HepG2 (cell line): ENCODE data around the gene GPR62.

Source experiments
- CBX1 ChIP-seq: IDR thresholded peaks from one replicate; pipeline ENCODE4 v1.6.1; 2016; ENCODE audit warnings: antibody characterized with exemption, low read depth
- CENPBD1 ChIP-seq: sonication (generic); formaldehyde crosslinking; IDR thresholded peaks from 2 replicates; pipeline ENCODE4 v1.8.0; 2022; ENCODE audit warnings: missing genetic modification reagents, low read depth, mild to moderate bottlenecking, borderline replicate concordance
- CTCF ChIP-seq: sonication (generic); formaldehyde crosslinking; IDR thresholded peaks from 2 replicates; pipeline ENCODE4 v1.5.0; 2020; ENCODE audit warnings: mild to moderate bottlenecking, missing genetic modification reagents, moderate library complexity
- FOXK1 ChIP-seq: sonication (generic); formaldehyde crosslinking; IDR thresholded peaks from 2 replicates; pipeline ENCODE4 v1.4.0; 2020; ENCODE audit warnings: low read depth, missing genetic modification reagents, borderline replicate concordance
- JUN ChIP-seq: sonication (generic); formaldehyde crosslinking; IDR thresholded peaks from 2 replicates; pipeline ENCODE4 v1.4.0; 2020; ENCODE audit warnings: mild to moderate bottlenecking, missing genetic modification reagents
- NFRKB ChIP-seq: fragments of 450-650 bp; IDR thresholded peaks from 2 replicates; pipeline ENCODE4 v1.6.1; 2017
- PAX8 ChIP-seq: sonication (generic); formaldehyde crosslinking; IDR thresholded peaks from 2 replicates; pipeline ENCODE4 v1.8.0; 2022; ENCODE audit warnings: mild to moderate bottlenecking, missing genetic modification reagents, borderline replicate concordance
- PLSCR1 ChIP-seq: sonication (generic); formaldehyde crosslinking; IDR thresholded peaks from 2 replicates; pipeline ENCODE4 v1.5.0; 2020; ENCODE audit warnings: missing genetic modification reagents, mild to moderate bottlenecking, borderline replicate concordance
- POLR2AphosphoS5 ChIP-seq: IDR thresholded peaks from 2 replicates; pipeline ENCODE4 v1.6.1; 2012; ENCODE audit warnings: low read depth, low read length
- SAFB2 ChIP-seq: sonication (generic); formaldehyde crosslinking; IDR thresholded peaks from 2 replicates; pipeline ENCODE4 v1.5.1; 2020; ENCODE audit warnings: missing genetic modification reagents, low read depth, mild to moderate bottlenecking, borderline replicate concordance
- ZNF234 ChIP-seq: sonication (generic); formaldehyde crosslinking; conservative IDR thresholded peaks from 2 replicates; pipeline ENCODE4 v1.5.1; 2020; ENCODE audit warnings: mild to moderate bottlenecking, missing genetic modification reagents
- ZNF235 ChIP-seq: sonication (generic); formaldehyde crosslinking; IDR thresholded peaks from 2 replicates; pipeline ENCODE4 v1.8.1; 2023; ENCODE audit warnings: mild to moderate bottlenecking, missing genetic modification reagents, borderline replicate concordance
- ZNF3 ChIP-seq: IDR thresholded peaks from 2 replicates; pipeline ENCODE4 v1.7.0; 2017; ENCODE audit warnings: inconsistent platforms

GRCh38 chr3:51992017-51992682 lies 37.0 kb downstream of the GPR62 start:
- TF ChIP-seq PLSCR1 (CRISPR knock-in tag) (no peak), CENPBD1 (CRISPR knock-in tag) (no peak), NFRKB (no peak), FOXK1 (CRISPR knock-in tag) (no peak), CBX1 (no peak), JUN (CRISPR knock-in tag) (no peak), CTCF (CRISPR knock-in tag) (no peak), ZNF234 (CRISPR knock-in tag) (no peak), PAX8 (CRISPR knock-in tag) (no peak), SAFB2 (CRISPR knock-in tag) (no peak), ZNF3 (CRISPR knock-in tag) (no peak), POLR2AphosphoS5 (peak; percentile 24; the same call in 1 of the 2 replicates), ZNF235 (no peak)
